Measurements from ENCODE around the gene PCDH17. TPM values are rescaled to one million over a fixed set of nuclear protein-coding genes. Genes with fewer than 3 reads are reported as not detected.

PCDH17 gene
- total RNA-seq, 2 experiments from 2014 or later = not detected

DNA sequence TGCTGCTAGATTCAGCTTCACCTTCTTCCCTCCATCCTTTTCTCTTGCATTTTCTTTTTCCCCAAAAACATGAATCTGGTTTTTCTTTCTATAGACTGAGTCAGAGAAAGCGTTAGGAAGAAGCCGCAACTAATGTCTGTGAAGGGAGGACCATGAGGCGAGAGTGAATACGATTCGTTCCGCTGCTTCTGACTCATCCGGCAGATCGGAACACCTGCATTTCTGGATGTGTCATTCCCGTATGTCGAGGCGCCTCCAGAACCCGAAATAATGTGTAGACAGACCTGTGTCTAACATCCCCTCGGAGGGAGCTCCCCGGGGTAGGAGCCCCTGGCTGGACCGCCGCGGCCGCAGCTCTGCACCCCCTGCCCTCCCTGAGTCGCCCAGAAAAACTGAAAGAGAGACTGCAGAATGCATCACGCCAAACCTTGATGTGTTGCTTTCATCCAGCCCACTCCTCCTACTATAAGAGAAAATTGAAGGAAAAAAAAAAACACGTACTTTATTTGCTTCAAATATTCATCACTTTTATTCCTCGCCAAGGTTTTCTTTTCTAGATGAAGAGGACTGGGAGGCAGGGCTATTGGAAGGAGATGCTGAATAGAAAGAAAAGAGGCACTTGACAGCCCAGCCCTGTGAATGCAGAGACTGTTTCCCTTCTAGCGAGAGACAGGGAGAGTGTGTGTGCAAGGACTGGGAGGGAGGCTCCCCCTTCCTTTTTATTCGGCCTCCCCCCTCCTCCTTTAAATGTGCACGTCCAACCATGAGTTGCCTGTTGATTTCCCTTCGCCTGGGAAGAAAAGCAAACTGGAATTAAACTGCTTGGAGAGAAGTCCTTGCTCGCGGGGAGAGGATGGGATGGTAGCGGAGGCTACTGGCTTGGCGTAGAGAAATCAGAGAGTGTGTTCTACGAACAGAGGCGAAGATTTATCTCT lies 616 bp upstream of the PCDH17 start:
- ChIA-PET POLR2A (no interaction called here), CTCF (no interaction called here)
- Mint-ChIP-seq H3K27me3 (peaks cover 61% of the 10 kb centered on the region), H3K9me3 (peaks cover 3% of the 10 kb centered on the region), H3K27ac (no peak overlapping the region), H3K4me3 (peak overlapping the region; percentile 66), H3K4me1 (peaks cover 31% of the 10 kb centered on the region), H3K36me3 (ENCODE audit: low read depth) (peaks cover 20% of the 10 kb centered on the region)
- no peak for DNase-seq

DNA sequence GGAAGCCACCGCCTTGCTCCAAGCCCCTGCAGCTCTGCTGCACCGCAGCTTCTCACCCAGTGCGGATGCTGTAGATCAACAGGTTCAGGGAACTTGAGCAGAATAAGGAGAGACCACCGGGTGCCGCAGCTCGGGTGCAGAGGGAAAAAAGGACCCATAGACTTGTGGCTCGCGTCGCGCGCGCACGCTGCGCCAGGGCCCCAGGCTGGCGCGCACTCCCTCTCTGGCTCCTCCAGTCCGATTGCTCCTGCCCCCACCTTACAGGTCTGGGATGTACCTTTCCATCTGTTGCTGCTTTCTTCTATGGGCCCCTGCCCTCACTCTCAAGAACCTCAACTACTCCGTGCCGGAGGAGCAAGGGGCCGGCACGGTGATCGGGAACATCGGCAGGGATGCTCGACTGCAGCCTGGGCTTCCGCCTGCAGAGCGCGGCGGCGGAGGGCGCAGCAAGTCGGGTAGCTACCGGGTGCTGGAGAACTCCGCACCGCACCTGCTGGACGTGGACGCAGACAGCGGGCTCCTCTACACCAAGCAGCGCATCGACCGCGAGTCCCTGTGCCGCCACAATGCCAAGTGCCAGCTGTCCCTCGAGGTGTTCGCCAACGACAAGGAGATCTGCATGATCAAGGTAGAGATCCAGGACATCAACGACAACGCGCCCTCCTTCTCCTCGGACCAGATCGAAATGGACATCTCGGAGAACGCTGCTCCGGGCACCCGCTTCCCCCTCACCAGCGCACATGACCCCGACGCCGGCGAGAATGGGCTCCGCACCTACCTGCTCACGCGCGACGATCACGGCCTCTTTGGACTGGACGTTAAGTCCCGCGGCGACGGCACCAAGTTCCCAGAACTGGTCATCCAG lies 964 bp downstream of the PCDH17 start:
- ChIA-PET POLR2A (interaction anchor here (1.1 kb wide), 1 partner anchor 8 kb away, joined by 3 read pairs; no protein-coding TSS in a partner anchor), CTCF (no interaction called here)
- Mint-ChIP-seq H3K27ac (no peak overlapping the region), H3K27me3 (peaks cover 61% of the 10 kb centered on the region), H3K9me3 (peaks cover 3% of the 10 kb centered on the region), H3K4me1 (peaks cover 31% of the 10 kb centered on the region), H3K4me3 (peak overlapping the region; percentile 66), H3K36me3 (ENCODE audit: low read depth) (peaks cover 20% of the 10 kb centered on the region)
- no peak for DNase-seq

DNA sequence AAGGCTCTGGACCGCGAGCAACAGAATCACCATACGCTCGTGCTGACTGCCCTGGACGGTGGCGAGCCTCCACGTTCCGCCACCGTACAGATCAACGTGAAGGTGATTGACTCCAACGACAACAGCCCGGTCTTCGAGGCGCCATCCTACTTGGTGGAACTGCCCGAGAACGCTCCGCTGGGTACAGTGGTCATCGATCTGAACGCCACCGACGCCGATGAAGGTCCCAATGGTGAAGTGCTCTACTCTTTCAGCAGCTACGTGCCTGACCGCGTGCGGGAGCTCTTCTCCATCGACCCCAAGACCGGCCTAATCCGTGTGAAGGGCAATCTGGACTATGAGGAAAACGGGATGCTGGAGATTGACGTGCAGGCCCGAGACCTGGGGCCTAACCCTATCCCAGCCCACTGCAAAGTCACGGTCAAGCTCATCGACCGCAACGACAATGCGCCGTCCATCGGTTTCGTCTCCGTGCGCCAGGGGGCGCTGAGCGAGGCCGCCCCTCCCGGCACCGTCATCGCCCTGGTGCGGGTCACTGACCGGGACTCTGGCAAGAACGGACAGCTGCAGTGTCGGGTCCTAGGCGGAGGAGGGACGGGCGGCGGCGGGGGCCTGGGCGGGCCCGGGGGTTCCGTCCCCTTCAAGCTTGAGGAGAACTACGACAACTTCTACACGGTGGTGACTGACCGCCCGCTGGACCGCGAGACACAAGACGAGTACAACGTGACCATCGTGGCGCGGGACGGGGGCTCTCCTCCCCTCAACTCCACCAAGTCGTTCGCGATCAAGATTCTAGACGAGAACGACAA lies 1.8 kb downstream of the PCDH17 start:
- ChIA-PET CTCF (interaction anchor here (2.9 kb wide), 1 partner anchor 8 kb away, joined by 11 read pairs; no protein-coding TSS in a partner anchor), POLR2A (no interaction called here)
- DNase-seq = no peak
- Mint-ChIP-seq H3K4me3 (no peak overlapping the region), H3K4me1 (peaks cover 31% of the 10 kb centered on the region), H3K9me3 (peaks cover 3% of the 10 kb centered on the region), H3K36me3 (ENCODE audit: low read depth) (peaks cover 20% of the 10 kb centered on the region), H3K27me3 (peaks cover 61% of the 10 kb centered on the region), H3K27ac (no peak overlapping the region)

DNA sequence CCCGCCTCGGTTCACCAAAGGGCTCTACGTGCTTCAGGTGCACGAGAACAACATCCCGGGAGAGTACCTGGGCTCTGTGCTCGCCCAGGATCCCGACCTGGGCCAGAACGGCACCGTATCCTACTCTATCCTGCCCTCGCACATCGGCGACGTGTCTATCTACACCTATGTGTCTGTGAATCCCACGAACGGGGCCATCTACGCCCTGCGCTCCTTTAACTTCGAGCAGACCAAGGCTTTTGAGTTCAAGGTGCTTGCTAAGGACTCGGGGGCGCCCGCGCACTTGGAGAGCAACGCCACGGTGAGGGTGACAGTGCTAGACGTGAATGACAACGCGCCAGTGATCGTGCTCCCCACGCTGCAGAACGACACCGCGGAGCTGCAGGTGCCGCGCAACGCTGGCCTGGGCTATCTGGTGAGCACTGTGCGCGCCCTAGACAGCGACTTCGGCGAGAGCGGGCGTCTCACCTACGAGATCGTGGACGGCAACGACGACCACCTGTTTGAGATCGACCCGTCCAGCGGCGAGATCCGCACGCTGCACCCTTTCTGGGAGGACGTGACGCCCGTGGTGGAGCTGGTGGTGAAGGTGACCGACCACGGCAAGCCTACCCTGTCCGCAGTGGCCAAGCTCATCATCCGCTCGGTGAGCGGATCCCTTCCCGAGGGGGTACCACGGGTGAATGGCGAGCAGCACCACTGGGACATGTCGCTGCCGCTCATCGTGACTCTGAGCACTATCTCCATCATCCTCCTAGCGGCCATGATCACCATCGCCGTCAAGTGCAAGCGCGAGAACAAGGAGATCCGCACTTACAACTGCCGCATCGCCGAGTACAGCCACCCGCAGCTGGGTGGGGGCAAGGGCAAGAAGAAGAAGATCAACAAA lies 2.6 kb downstream of the PCDH17 start:
- Mint-ChIP-seq H3K27me3 (peaks cover 53% of the 10 kb centered on the region), H3K36me3 (ENCODE audit: low read depth) (peaks cover 20% of the 10 kb centered on the region), H3K4me1 (peaks cover 28% of the 10 kb centered on the region), H3K4me3 (no peak overlapping the region), H3K27ac (no peak overlapping the region), H3K9me3 (peaks cover 3% of the 10 kb centered on the region)
- POLR2A ChIA-PET = no interaction called here
- CTCF ChIA-PET = interaction anchor here (2.9 kb wide), 1 partner anchor 9 kb away, joined by 11 read pairs; no protein-coding TSS in a partner anchor
- DNase-seq = no peak

DNA sequence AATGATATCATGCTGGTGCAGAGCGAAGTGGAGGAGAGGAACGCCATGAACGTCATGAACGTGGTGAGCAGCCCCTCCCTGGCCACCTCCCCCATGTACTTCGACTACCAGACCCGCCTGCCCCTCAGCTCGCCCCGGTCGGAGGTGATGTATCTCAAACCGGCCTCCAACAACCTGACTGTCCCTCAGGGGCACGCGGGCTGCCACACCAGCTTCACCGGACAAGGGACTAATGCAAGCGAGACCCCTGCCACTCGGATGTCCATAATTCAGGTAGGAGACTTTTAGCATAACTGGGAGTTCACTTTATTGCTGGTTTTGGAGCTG lies 3.3 kb downstream of the PCDH17 start:
- Mint-ChIP-seq H3K4me3 (no peak overlapping the region), H3K27ac (no peak overlapping the region), H3K36me3 (ENCODE audit: low read depth) (peaks cover 20% of the 10 kb centered on the region), H3K9me3 (peaks cover 3% of the 10 kb centered on the region), H3K4me1 (peaks cover 25% of the 10 kb centered on the region), H3K27me3 (peaks cover 47% of the 10 kb centered on the region)
- ChIA-PET POLR2A (no interaction called here), CTCF (interaction anchor here (2.9 kb wide), 1 partner anchor 10 kb away, joined by 11 read pairs; no protein-coding TSS in a partner anchor)
- no peak for DNase-seq

DNA sequence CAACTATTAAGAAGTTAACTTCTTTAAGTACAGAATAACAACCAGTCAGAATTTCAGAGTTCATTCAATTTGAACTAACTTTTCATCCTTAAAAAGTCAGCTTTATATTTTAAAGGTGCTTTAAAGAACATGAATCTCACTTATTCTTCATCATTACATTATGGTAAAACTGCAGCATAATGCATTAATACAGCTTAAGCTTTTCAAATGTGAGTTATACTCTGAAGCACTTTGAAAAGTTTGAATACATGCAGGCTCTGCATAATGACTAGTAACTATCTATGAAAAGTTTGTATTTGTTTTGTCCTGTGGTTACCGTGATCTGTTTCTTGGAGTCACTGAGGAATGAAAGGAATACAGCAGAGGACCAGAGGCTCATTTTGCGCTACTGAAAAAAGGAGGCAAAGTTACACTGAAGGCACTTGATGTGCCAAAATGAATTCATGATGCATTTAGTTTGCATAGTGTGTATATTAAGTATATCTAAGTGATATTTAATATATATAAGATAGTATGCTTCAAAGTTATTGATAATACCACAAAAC lies 4.1 kb downstream of the PCDH17 start:
- ChIA-PET POLR2A (no interaction called here), CTCF (interaction anchor here (2.9 kb wide), 1 partner anchor 11 kb away, joined by 11 read pairs; no protein-coding TSS in a partner anchor)
- Mint-ChIP-seq H3K36me3 (ENCODE audit: low read depth) (peaks cover 17% of the 10 kb centered on the region), H3K27ac (no peak overlapping the region), H3K27me3 (peaks cover 40% of the 10 kb centered on the region), H3K9me3 (peaks cover 3% of the 10 kb centered on the region), H3K4me1 (peaks cover 19% of the 10 kb centered on the region), H3K4me3 (no peak overlapping the region)
- no peak for DNase-seq

DNA sequence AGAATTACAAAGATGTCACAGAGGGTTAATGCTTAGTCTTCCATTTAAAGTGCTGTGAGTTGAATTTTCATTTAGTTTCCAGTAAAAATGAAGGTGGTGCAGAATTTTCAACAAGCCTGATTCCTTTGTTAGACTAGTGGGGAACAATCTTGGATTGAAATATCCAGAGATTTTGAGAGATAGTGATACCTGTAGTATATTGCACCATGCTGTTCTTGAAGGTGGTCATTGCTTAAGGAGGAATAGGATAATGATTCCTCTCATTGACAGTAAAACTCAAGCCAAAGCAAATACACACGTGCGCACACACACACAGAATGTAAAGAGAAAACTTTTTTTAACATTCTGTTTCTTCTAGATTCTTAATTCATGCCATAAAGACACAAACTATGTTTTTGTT lies 5.3 kb downstream of the PCDH17 start:
- peaks cover 28% of the 10 kb centered on the region for H3K27me3 Mint-ChIP-seq
- H3K4me1 Mint-ChIP-seq = peaks cover 7% of the 10 kb centered on the region
- no peak overlapping the region for H3K4me3 Mint-ChIP-seq

DNA sequence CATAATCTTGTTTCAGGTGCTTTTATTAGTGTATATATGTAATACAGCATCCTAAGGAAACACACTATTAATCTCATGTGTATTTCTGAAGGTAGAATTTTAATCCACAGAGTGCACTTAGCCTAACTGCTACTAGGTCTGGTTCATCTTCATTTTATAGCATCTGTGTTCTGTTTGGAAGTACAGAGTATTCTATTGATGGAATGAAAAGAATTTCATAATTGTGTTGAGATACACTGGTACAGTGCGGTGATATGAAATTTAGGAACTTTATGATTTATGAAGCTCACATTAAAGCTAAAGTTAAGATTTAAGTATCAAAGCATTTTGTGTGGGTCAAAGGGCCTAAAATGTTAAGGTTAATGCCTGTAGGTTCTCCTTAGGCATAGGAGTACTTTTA lies 6.0 kb downstream of the PCDH17 start:
- Mint-ChIP-seq H3K27me3 (peaks cover 21% of the 10 kb centered on the region), H3K4me1 (peaks cover 2% of the 10 kb centered on the region), H3K36me3 (ENCODE audit: low read depth) (peaks cover 3% of the 10 kb centered on the region), H3K9me3 (peaks cover 3% of the 10 kb centered on the region), H3K4me3 (no peak overlapping the region), H3K27ac (no peak overlapping the region)
- POLR2A ChIA-PET = no interaction called here
- no peak for DNase-seq
- CTCF ChIA-PET = no interaction called here

More for the DNA sequence above, 5.3 kb downstream of the PCDH17 start:
- DNase-seq = no peak
- POLR2A ChIA-PET = no interaction called here
- Mint-ChIP-seq H3K27ac (no peak overlapping the region), H3K9me3 (peaks cover 3% of the 10 kb centered on the region), H3K36me3 (ENCODE audit: low read depth) (peaks cover 6% of the 10 kb centered on the region)
- CTCF ChIA-PET = no interaction called here

DNA sequence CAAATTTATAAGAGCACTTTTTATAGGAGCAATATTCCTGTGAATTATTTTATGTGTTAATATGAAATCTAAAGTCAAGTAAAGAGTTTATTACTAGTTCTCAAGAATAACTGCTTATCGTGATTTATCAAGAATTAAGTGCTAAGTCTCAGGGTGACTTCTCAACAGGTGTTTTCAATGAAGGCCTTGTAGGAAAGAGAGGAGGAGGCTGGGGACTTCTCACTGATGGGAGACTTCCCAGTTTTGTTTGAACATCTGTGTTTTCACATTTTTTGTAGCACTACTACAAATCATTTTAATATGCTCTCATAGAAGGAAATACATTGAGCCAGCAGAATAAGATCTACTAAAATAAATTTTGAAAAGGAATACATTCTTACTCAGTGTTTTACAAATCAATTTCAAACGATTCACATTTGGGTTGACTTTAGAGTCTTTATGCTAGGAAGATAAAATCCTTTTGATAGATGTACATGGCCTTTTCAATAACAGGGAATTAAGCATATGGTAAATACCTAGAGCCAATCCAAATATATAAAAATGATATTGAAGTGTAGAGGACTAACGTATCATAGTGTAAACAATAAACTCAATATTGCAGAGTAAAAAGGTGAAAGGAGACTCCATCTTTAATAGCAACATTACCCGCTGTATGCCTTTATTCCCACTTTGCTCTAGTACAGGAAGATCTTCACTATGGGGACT lies 6.8 kb downstream of the PCDH17 start:
- no peak overlapping the region for H3K4me3 Mint-ChIP-seq
- no peaks in the 10 kb centered on the region for H3K4me1 Mint-ChIP-seq
- POLR2A ChIA-PET = no interaction called here
- no peaks in the 10 kb centered on the region for H3K36me3 Mint-ChIP-seq (ENCODE audit: low read depth)
- peaks cover 14% of the 10 kb centered on the region for H3K27me3 Mint-ChIP-seq
- CTCF ChIA-PET = no interaction called here
- H3K9me3 Mint-ChIP-seq = no peaks in the 10 kb centered on the region
- DNase-seq = no peak
- H3K27ac Mint-ChIP-seq = no peak overlapping the region

DNA sequence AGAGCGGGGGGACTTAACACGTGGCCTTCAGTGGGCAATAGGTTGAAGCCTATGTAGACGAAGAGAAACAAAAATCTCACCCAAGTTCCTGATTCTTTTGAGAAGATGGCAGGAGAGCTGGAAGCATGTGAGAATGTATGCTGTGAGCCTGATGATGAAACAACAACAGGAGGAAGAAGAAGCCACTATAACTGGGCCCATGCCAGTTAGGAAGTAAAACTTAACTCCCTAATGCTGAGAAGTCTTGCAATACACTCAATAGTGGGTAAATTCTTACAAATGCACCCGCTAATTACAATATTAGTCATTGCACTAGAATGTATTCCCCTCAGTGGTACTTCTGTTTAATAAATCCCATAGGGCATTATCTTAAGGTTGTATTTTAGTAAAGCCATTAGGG lies 9.1 kb downstream of the PCDH17 start:
- Mint-ChIP-seq H3K27me3 (no peaks in the 10 kb centered on the region), H3K36me3 (ENCODE audit: low read depth) (no peaks in the 10 kb centered on the region), H3K9me3 (no peaks in the 10 kb centered on the region), H3K4me3 (no peak overlapping the region), H3K4me1 (no peaks in the 10 kb centered on the region), H3K27ac (no peak overlapping the region)
- DNase-seq = no peak
- CTCF ChIA-PET = no interaction called here
- POLR2A ChIA-PET = interaction anchor here (1.3 kb wide), 1 partner anchor 9 kb away, joined by 3 read pairs; the partner anchor contains the start of gene PCDH17

DNA sequence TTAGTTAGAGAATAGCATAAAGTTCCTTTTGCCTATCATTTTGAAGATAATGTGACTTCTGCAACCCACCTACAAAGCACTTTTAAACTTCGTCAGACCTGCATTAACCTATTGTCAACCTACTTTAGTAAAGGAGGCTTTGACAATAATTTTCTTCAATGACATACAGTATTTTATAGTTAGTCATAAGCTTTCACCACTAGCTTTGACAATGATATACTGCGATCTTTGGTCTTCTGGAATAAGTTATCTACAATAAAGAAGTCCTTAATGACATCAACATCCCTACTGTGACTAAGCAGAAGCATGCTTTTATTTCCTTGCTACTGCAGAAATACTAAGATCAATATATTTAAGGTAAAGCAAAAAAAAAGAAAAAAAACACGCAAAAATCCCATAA lies 9.5 kb downstream of the PCDH17 start:
- no peak overlapping the region for H3K27ac Mint-ChIP-seq
- POLR2A ChIA-PET = interaction anchor here (1.3 kb wide), 1 partner anchor 9 kb away, joined by 3 read pairs; the partner anchor contains the start of gene PCDH17
- no peaks in the 10 kb centered on the region for H3K27me3 Mint-ChIP-seq

More for the DNA sequence above, 9.5 kb downstream of the PCDH17 start:
- CTCF ChIA-PET = interaction anchor here (2.0 kb wide), 1 partner anchor 16 kb away, joined by 8 read pairs; no protein-coding TSS in a partner anchor
- Mint-ChIP-seq H3K36me3 (ENCODE audit: low read depth) (no peaks in the 10 kb centered on the region), H3K9me3 (no peaks in the 10 kb centered on the region), H3K4me3 (no peak overlapping the region), H3K4me1 (no peaks in the 10 kb centered on the region)
- DNase-seq = no peak

All from activated CD4-positive, alpha-beta memory T cell treated with anti-CD3 and anti-CD28 coated beads, Interleukin-2, amount 10 ng/mL, durations not matched to agents 7 days and 5 days (primary cell).